CD8-positive, alpha-beta memory T cell (primary cell): ENCODE data around the gene HSP90AB1. TPM values are rescaled to one million over a fixed set of nuclear protein-coding genes. Genes with fewer than 3 reads are reported as not detected.

Experiments used
- CTCF ChIA-PET: fragments of 350-600 bp; sonication (Branson Sonifier 250); formaldehyde crosslinking; loops from one replicate; lab custom pipeline; 2021; ENCODE audit warnings: antibody characterized with exemption; lab: Charles Lee
- POLR2A ChIA-PET: fragments of 350-600 bp; sonication (Branson Sonifier 250); formaldehyde crosslinking; loops from one replicate; lab custom pipeline; 2021; ENCODE audit warnings: antibody characterized with exemption; lab: Charles Lee
- DNase-seq, 5 donors: peaks; one replicate each; pipeline versions ENCODE4 v3.0.0 to v3.0.0-alpha.2; 2020 to 2022; ENCODE audit warnings: mixed read lengths in 1 of 5
- H3K27ac ChIP-seq: one replicate; pipeline ENCODE4 v1.7.0; 2013; ENCODE audit warnings: low read depth, mild to moderate bottlenecking, low read length, moderate library complexity
- H3K27me3 ChIP-seq: 2 replicates; pipeline ENCODE4 v1.7.0; 2013; ENCODE audit warnings: low read length, mild to moderate bottlenecking; ENCODE audit not compliant: insufficient read depth, poor library complexity, severe bottlenecking
- H3K36me3 ChIP-seq: 2 replicates; pipeline ENCODE4 v1.7.0; 2013; ENCODE audit warnings: mild to moderate bottlenecking, low read length, moderate library complexity; ENCODE audit not compliant: insufficient read depth
- H3K4me1 ChIP-seq: 2 replicates; pipeline ENCODE4 v1.7.0; 2013; ENCODE audit warnings: mild to moderate bottlenecking, low read length, moderate library complexity; ENCODE audit not compliant: insufficient read depth
- H3K4me3 ChIP-seq: 2 replicates; pipeline ENCODE4 v1.7.0; 2013; ENCODE audit warnings: mild to moderate bottlenecking, low read length
- H3K9me3 ChIP-seq: 2 replicates; pipeline ENCODE4 v1.7.0; 2013; ENCODE audit warnings: mild to moderate bottlenecking, low read length
- H3K27ac Mint-ChIP-seq, 8 donors: one replicate each; pipeline ENCODE4 v1.8.0; 2020 to 2021; ENCODE audit warnings: mixed read lengths in 8 of 8, mild to moderate bottlenecking in 6 of 8, inconsistent platforms in 3 of 8, moderate library complexity in 3 of 8
- H3K27me3 Mint-ChIP-seq, 2 donors: one replicate each; pipeline ENCODE4 v1.8.0; 2020 to 2021; ENCODE audit warnings: mixed read lengths in 2 of 2, mild to moderate bottlenecking in 1 of 2, moderate library complexity in 1 of 2
- H3K36me3 Mint-ChIP-seq, 3 donors: one replicate each; pipeline ENCODE4 v1.8.0; 2020 to 2021; ENCODE audit warnings: mixed read lengths in 3 of 3, inconsistent platforms in 1 of 3, mild to moderate bottlenecking in 1 of 3
- H3K4me1 Mint-ChIP-seq, 3 donors: one replicate each; pipeline ENCODE4 v1.8.0; 2020 to 2021; ENCODE audit warnings: mixed read lengths in 3 of 3, inconsistent platforms in 1 of 3, mild to moderate bottlenecking in 1 of 3
- H3K4me3 Mint-ChIP-seq, 7 donors: one replicate each; pipeline ENCODE4 v1.8.0; 2020 to 2021; ENCODE audit warnings: mixed read lengths in 7 of 7, mild to moderate bottlenecking in 6 of 7, moderate library complexity in 4 of 7, inconsistent platforms in 2 of 7
- H3K9me3 Mint-ChIP-seq, 5 donors: one replicate each; pipeline ENCODE4 v1.8.0; 2020 to 2022; ENCODE audit warnings: mixed read lengths in 5 of 5, mild to moderate bottlenecking in 3 of 5, moderate library complexity in 2 of 5, inconsistent platforms in 1 of 5
- polyA plus RNA-seq: library from polyadenylated mRNA; unstranded; fragments of 300-500 nt; fragmentation: Illumina TruSeq; gene quantifications from one replicate; pipeline ENCODE4 v1.2.3, GENCODE V29; 2021
- total RNA-seq, 2 experiments: library from RNA; stranded (reverse); gene quantifications; one replicate each; pipeline ENCODE4 v1.2.3, GENCODE V29; 2021

Gene HSP90AB1
- total and polyA plus RNA-seq, 3 experiments from 2014 or later, result 460 to 2,400 (median 2,387) TPM

- Histone ChIP-seq H3K27me3 (peaks cover 21% of the 10 kb centered on the region), H3K36me3 (no peaks in the 10 kb centered on the region), H3K9me3 (no peaks in the 10 kb centered on the region), H3K4me1 (peaks cover 30% of the 10 kb centered on the region), H3K4me3 (peak within 1 kb of the TSS; percentile 86), H3K27ac (peak within 1 kb of the TSS; percentile 93)
- H3K4me3 Mint-ChIP-seq, result peak within 1 kb of the TSS; percentile 88 to 96 (median 91)
- H3K36me3 Mint-ChIP-seq, result peaks cover 0 to 25% (median 5%) of the 10 kb centered on the region in 3 donors
- peak; percentile 93 to 97 (median 96) for DNase-seq
- H3K27me3 Mint-ChIP-seq, result peaks cover 17% of the 10 kb centered on the region in 2 donors
- CTCF ChIA-PET, result interaction anchor here (0.7 to 5.5 kb wide), 9 partner anchors 10 to 169 kb away, joined by 3 to 53 read pairs (median 4); partner anchors contain the start of genes AARS2, HSP90AB1 and SLC35B2
- peaks cover 45 to 51% (median 47%) of the 10 kb centered on the region in 3 donors for H3K4me1 Mint-ChIP-seq
- peak within 1 kb of the TSS; percentile 78 to 99 (median 98) for H3K27ac Mint-ChIP-seq
- POLR2A ChIA-PET, result interaction anchor here (0.6 to 2.5 kb wide), 4 partner anchors 10 to 42 kb away, joined by 3 to 23 read pairs (median 7); partner anchors contain the start of genes HSP90AB1 and SLC29A1
- no peaks in the 10 kb centered on the region for H3K9me3 Mint-ChIP-seq
Measured at GRCh38 chr6:44265007-44265721, 18.3 kb downstream of the HSP90AB1 start, which contains the start of gene NFKBIE. TSS of gene NFKBIE (minus strand) at chr6:44265551. CDS start at chr6:44265346, 205 bp downstream.

GRCh38 chr6:44265722-44266233, 18.9 kb downstream of the HSP90AB1 start:
- peaks cover 21% of the 10 kb centered on the region for H3K27me3 ChIP-seq
- CTCF ChIA-PET, result interaction anchor here (1.3 to 5.5 kb wide), 2 partner anchors 11 to 44 kb away, joined by 3 to 53 read pairs; partner anchors contain the start of gene SLC35B2
- DNase-seq, result peak in 1 of 5 donors; percentile 47
- H3K4me1 ChIP-seq, result peaks cover 30% of the 10 kb centered on the region
- peaks cover 44 to 51% (median 45%) of the 10 kb centered on the region in 3 donors for H3K4me1 Mint-ChIP-seq
- peak overlapping the region; percentile 86 for H3K4me3 ChIP-seq
- peak overlapping the region; percentile 88 to 96 (median 91) for H3K4me3 Mint-ChIP-seq
- no peaks in the 10 kb centered on the region for H3K9me3 ChIP-seq
- POLR2A ChIA-PET, result interaction anchor here (0.6 to 2.5 kb wide), 3 partner anchors 10 to 23 kb away, joined by 3 to 23 read pairs (median 10); partner anchors contain the start of gene HSP90AB1
- H3K36me3 Mint-ChIP-seq, result peaks cover 0 to 20% (median 5%) of the 10 kb centered on the region in 3 donors
- H3K36me3 ChIP-seq, result no peaks in the 10 kb centered on the region
- H3K27ac Mint-ChIP-seq, result peak overlapping the region; percentile 76 to 98 (median 94)
- H3K27ac ChIP-seq, result peak overlapping the region; percentile 93
- H3K9me3 Mint-ChIP-seq, result no peaks in the 10 kb centered on the region
- peaks cover 17% of the 10 kb centered on the region in 2 donors for H3K27me3 Mint-ChIP-seq

DNA sequence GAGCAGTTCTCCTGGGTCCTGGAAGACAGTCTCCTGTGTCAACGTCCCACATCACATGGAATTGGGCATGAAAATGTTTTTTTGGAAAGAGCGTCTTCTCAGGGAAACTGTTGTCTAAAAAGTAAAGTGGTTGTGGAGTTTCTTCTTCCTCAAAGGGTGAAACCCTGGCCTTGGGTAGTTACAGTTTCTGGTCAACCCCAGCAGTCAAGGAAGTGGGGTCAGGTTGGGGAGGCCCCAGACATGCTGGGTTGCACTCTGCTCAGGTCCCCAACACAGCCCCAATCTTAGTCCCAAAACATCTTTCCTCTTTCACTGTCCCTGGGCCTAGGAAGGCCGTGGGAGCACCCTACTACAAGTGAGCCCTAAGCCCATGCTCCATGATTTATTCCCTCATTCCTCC, 19.4 kb downstream of the HSP90AB1 start:
- Histone ChIP-seq H3K4me1 (peaks cover 30% of the 10 kb centered on the region), H3K36me3 (no peaks in the 10 kb centered on the region), H3K9me3 (no peaks in the 10 kb centered on the region), H3K4me3 (no peak overlapping the region), H3K27me3 (peaks cover 25% of the 10 kb centered on the region), H3K27ac (no peak overlapping the region)
- Mint-ChIP-seq H3K27ac (peak overlapping the region in 7 of 8 donors; percentile 67 to 96 (median 94)), H3K4me1 (peaks cover 38 to 51% (median 45%) of the 10 kb centered on the region in 3 donors), H3K9me3 (no peaks in the 10 kb centered on the region), H3K27me3 (peaks cover 21% of the 10 kb centered on the region in 2 donors), H3K4me3 (peak overlapping the region; percentile 56 to 96 (median 89)), H3K36me3 (peaks cover 0 to 14% (median 0%) of the 10 kb centered on the region in 3 donors)
- POLR2A ChIA-PET, result interaction anchor here (2.5 kb wide), 1 partner anchor 11 kb away, joined by 10 read pairs; no protein-coding TSS in a partner anchor
- peak in 1 of 5 donors; percentile 45 for DNase-seq
- CTCF ChIA-PET, result interaction anchor here (0.7 to 5.5 kb wide), 8 partner anchors 11 to 97 kb away, joined by 3 to 53 read pairs (median 4); partner anchors contain the start of gene SLC35B2

DNA sequence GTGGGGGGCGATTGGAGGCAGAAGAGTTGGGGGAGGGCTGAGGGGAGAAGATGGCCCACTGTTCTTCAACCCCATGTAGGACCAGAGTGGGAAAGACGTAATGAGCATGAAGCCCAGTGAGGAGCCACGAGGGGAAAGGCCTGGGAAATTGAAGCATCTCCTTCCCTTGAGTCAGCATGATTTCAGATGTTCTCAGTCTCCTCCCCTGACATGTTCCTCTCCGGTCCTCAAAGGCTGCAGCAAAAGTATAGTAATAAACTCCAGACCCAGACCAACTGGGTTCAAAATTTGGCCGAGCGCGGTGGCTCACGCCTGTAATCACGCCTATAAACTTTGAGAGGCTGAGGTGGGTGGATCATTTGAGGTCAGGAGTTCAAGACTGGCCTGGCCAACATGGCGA, 20.4 kb downstream of the HSP90AB1 start:
- Mint-ChIP-seq H3K27ac (peak overlapping the region in 7 of 8 donors; percentile 79 to 96 (median 94)), H3K9me3 (no peaks in the 10 kb centered on the region), H3K36me3 (peaks cover 0 to 11% (median 0%) of the 10 kb centered on the region in 3 donors), H3K4me3 (peak overlapping the region in 3 of 7 donors; percentile 23 to 93 (median 54)), H3K27me3 (peaks cover 30% of the 10 kb centered on the region in 2 donors), H3K4me1 (peaks cover 34 to 48% (median 45%) of the 10 kb centered on the region in 3 donors)
- DNase-seq, result no peak
- H3K4me1 ChIP-seq, result peaks cover 25% of the 10 kb centered on the region
- no peak overlapping the region for H3K27ac ChIP-seq
- no peaks in the 10 kb centered on the region for H3K9me3 ChIP-seq
- H3K36me3 ChIP-seq, result no peaks in the 10 kb centered on the region
- ChIA-PET CTCF (interaction anchor here (0.7 to 5.5 kb wide), 12 partner anchors 12 to 114 kb away, joined by 3 to 53 read pairs (median 4); partner anchors contain the start of gene SLC35B2), POLR2A (interaction anchor here (1.3 kb wide), 1 partner anchor 10 kb away, joined by 3 read pairs; no protein-coding TSS in a partner anchor)
- no peak overlapping the region for H3K4me3 ChIP-seq
- H3K27me3 ChIP-seq, result peaks cover 34% of the 10 kb centered on the region

- Mint-ChIP-seq H3K4me1 (peaks cover 25 to 39% (median 36%) of the 10 kb centered on the region in 3 donors), H3K9me3 (no peaks in the 10 kb centered on the region), H3K27me3 (peaks cover 37 to 40% of the 10 kb centered on the region in 2 donors), H3K27ac (peak overlapping the region in 6 of 8 donors; percentile 79 to 96 (median 94)), H3K36me3 (peaks cover 0 to 9% (median 5%) of the 10 kb centered on the region in 3 donors), H3K4me3 (peak overlapping the region in 3 of 7 donors; percentile 37 to 90 (median 66))
- no peak overlapping the region for H3K27ac ChIP-seq
- peak; percentile 39 to 73 (median 57) for DNase-seq
- POLR2A ChIA-PET, result interaction anchor here (0.6 to 1.3 kb wide), 3 partner anchors 11 to 736 kb away, joined by 3 to 6 read pairs (median 5); partner anchors contain the start of gene HSP90AB1
- peaks cover 16% of the 10 kb centered on the region for H3K4me1 ChIP-seq
- H3K9me3 ChIP-seq, result no peaks in the 10 kb centered on the region
- CTCF ChIA-PET, result interaction anchor here (0.6 to 5.5 kb wide), 22 partner anchors 9 to 208 kb away, joined by 3 to 53 read pairs (median 4); partner anchors contain the start of genes AARS2, HSP90AB1 and SLC35B2
- no peaks in the 10 kb centered on the region for H3K36me3 ChIP-seq
- H3K27me3 ChIP-seq, result peaks cover 43% of the 10 kb centered on the region
- H3K4me3 ChIP-seq, result no peak overlapping the region
Measured at GRCh38 chr6:44268095-44268628, 21.3 kb downstream of the HSP90AB1 start.

GRCh38 chr6:44269178-44269920, 22.4 kb downstream of the HSP90AB1 start:
- Mint-ChIP-seq H3K27me3 (peaks cover 46 to 50% of the 10 kb centered on the region in 2 donors), H3K4me3 (peak overlapping the region; percentile 54 to 79 (median 69))
- POLR2A ChIA-PET, result no interaction called here

More at GRCh38 chr6:44269178-44269920, 22.4 kb downstream of the HSP90AB1 start:
- peak in 1 of 5 donors; percentile 20 for DNase-seq
- Histone ChIP-seq H3K36me3 (no peaks in the 10 kb centered on the region), H3K27me3 (peaks cover 51% of the 10 kb centered on the region), H3K9me3 (no peaks in the 10 kb centered on the region), H3K27ac (no peak overlapping the region), H3K4me3 (no peak overlapping the region), H3K4me1 (peaks cover 4% of the 10 kb centered on the region)
- Mint-ChIP-seq H3K4me1 (peaks cover 13 to 27% (median 25%) of the 10 kb centered on the region in 3 donors), H3K27ac (peak overlapping the region in 3 of 8 donors; percentile 16 to 89 (median 37)), H3K9me3 (no peaks in the 10 kb centered on the region), H3K36me3 (peaks cover 0 to 7% (median 5%) of the 10 kb centered on the region in 3 donors)
- CTCF ChIA-PET, result interaction anchor here (1.0 to 5.5 kb wide), 10 partner anchors 14 to 117 kb away, joined by 3 to 53 read pairs (median 6); partner anchors contain the start of genes AARS2, HSP90AB1 and SLC35B2
